ENCODE results near the gene GTF2B. TPM values are rescaled to one million over a fixed set of nuclear protein-coding genes. Genes with fewer than 3 reads are reported as not detected.

GTF2B gene
- total and polyA plus RNA-seq, 2 donors (not counting 1 experiment from before 2014, with no cell fraction given) = 29.2 to 32.0 TPM

DNA sequence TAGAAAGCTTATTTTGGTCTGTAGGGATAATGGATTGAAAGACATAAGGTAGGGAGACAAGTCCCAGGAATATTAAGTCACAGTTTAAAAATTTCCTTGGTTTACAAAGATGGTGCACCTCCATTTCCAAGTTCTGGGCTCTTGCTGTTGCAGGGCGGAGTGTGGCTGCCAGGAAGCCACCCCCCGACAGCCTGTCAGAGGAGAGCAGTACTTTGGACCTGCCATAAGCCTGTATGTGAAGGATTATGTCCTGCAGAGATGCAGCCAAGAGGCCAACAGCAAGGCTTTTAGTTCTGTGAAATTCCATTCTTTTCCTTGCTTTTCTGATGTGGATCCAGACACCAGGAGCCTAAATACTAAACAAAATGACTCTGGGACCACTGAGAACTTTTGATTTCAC, 31.9 kb upstream of the GTF2B start:
- H3K27ac ChIP-seq (ENCODE audit: low read length in 2 of 2) = no peak overlapping the region
- no peak for DNase-seq
- ChIA-PET CTCF (no interaction called here), POLR2A (no interaction called here)
- ATAC-seq (ENCODE audit: low read depth) = no peak
- Mint-ChIP-seq H3K9me3 (ENCODE audit: insufficient read depth) (peaks cover 5% of the 10 kb centered on the region), H3K4me1 (no peaks in the 10 kb centered on the region), H3K27me3 (no peaks in the 10 kb centered on the region), H3K4me3 (no peak overlapping the region), H3K27ac (no peak overlapping the region)
- peaks cover 9 to 22% of the 10 kb centered on the region in 2 experiments for H3K36me3 ChIP-seq (replicated peaks in 1 of 2; ENCODE audit: control extremely low read depth in 1 of 2, control insufficient read depth in 1 of 2, extremely low read depth in 1 of 2, insufficient read depth in 2 of 2, low read length in 1 of 2)
- H3K4me2 ChIP-seq (replicated peaks; ENCODE audit: low read depth, low read length, poor library complexity, severe bottlenecking) = no peak overlapping the region
- no peak overlapping the region for H2AFZ ChIP-seq (ENCODE audit: insufficient read depth, low read depth, low read length, poor library complexity, severe bottlenecking)
- no peaks in the 10 kb centered on the region for H4K20me1 ChIP-seq (ENCODE audit: control insufficient read depth, insufficient read depth, low read length, poor library complexity, severe bottlenecking)
- no peak overlapping the region for H3K9ac ChIP-seq (ENCODE audit: low read length)
- no peaks in the 10 kb centered on the region for H3K27me3 ChIP-seq (replicated peaks in 1 of 4; ENCODE audit: control extremely low read depth in 1 of 4, control insufficient read depth in 3 of 4, insufficient read depth in 4 of 4, low read length in 3 of 4)
- 100% methylated on average over 2 of the region's 2 CpGs for WGBS (ENCODE audit: insufficient coverage)
- H3K4me1 ChIP-seq (ENCODE audit: control insufficient read depth in 2 of 2, insufficient read depth in 2 of 2, low read length in 2 of 2) = no peaks in the 10 kb centered on the region
- TF ChIP-seq EZH2 (IDR thresholded peaks at IDR 0.05; ENCODE audit: borderline replicate concordance, insufficient read depth, low read depth, low read length, poor library complexity, severe bottlenecking) = no peak
- TF ChIP-seq, protein P1, sequence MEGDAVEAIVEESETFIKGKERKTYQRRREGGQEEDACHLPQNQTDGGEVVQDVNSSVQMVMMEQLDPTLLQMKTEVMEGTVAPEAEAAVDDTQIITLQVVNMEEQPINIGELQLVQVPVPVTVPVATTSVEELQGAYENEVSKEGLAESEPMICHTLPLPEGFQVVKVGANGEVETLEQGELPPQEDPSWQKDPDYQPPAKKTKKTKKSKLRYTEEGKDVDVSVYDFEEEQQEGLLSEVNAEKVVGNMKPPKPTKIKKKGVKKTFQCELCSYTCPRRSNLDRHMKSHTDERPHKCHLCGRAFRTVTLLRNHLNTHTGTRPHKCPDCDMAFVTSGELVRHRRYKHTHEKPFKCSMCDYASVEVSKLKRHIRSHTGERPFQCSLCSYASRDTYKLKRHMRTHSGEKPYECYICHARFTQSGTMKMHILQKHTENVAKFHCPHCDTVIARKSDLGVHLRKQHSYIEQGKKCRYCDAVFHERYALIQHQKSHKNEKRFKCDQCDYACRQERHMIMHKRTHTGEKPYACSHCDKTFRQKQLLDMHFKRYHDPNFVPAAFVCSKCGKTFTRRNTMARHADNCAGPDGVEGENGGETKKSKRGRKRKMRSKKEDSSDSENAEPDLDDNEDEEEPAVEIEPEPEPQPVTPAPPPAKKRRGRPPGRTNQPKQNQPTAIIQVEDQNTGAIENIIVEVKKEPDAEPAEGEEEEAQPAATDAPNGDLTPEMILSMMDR (IDR thresholded peaks at IDR 0.05) = no peak
- intact Hi-C loops (cut with micrococcal nuclease) = no loop called here
- peaks cover 0 to 25% (median 6%) of the 10 kb centered on the region in 3 donors for H3K9me3 ChIP-seq (ENCODE audit: control extremely low read depth in 1 of 3, control insufficient read depth in 2 of 3, insufficient read depth in 1 of 3, low read length in 2 of 3)
- no peak overlapping the region for H3K4me3 ChIP-seq (ENCODE audit: control extremely low read depth in 1 of 5, extremely low read depth in 1 of 5, insufficient read depth in 1 of 5, low read depth in 2 of 5, low read length in 4 of 5)
- H3K79me2 ChIP-seq (ENCODE audit: control insufficient read depth, insufficient read depth, low read length) = no peaks in the 10 kb centered on the region

DNA sequence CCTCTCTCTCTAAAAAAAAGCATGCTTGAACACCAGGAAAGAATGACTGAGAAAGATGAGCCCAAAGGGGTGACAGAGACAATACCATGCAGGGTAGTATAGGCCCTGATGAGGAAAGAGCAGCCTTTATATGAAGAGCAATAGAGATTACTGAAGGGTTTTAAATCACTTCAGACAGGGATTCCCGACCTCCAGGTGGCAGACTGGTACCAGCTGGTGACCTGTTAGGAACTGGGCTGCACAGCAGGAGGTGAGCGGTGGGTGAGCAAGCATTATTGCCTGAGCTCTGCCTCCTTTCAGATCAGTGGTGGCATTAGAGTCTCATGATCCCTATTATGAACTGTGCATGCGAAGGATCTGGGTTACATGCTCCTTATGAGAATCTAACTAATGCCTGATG, 30.8 kb upstream of the GTF2B start:
- no peak overlapping the region for H3K4me3 Mint-ChIP-seq
- WGBS (ENCODE audit: insufficient coverage) = 88% methylated on average over 2 of the region's 3 CpGs
- no peak for DNase-seq
- POLR2A ChIA-PET = no interaction called here
- H3K27ac Mint-ChIP-seq = no peak overlapping the region
- Histone ChIP-seq H2AFZ (ENCODE audit: insufficient read depth, low read depth, low read length, poor library complexity, severe bottlenecking) (no peak overlapping the region), H3K9ac (ENCODE audit: low read length) (no peak overlapping the region), H3K4me3 (ENCODE audit: control extremely low read depth in 1 of 5, extremely low read depth in 1 of 5, insufficient read depth in 1 of 5, low read depth in 2 of 5, low read length in 4 of 5) (no peak overlapping the region), H3K4me1 (ENCODE audit: control insufficient read depth in 2 of 2, insufficient read depth in 2 of 2, low read length in 2 of 2) (no peaks in the 10 kb centered on the region), H3K27ac (ENCODE audit: low read length in 2 of 2) (no peak overlapping the region), H3K79me2 (ENCODE audit: control insufficient read depth, insufficient read depth, low read length) (no peaks in the 10 kb centered on the region), H3K4me2 (replicated peaks; ENCODE audit: low read depth, low read length, poor library complexity, severe bottlenecking) (no peak overlapping the region), H3K9me3 (ENCODE audit: control extremely low read depth in 1 of 3, control insufficient read depth in 2 of 3, insufficient read depth in 1 of 3, low read length in 2 of 3) (peaks cover 1 to 31% (median 17%) of the 10 kb centered on the region in 3 donors), H3K36me3 (replicated peaks in 1 of 2; ENCODE audit: control extremely low read depth in 1 of 2, control insufficient read depth in 1 of 2, extremely low read depth in 1 of 2, insufficient read depth in 2 of 2, low read length in 1 of 2) (peaks cover 9 to 19% of the 10 kb centered on the region in 2 experiments), H4K20me1 (ENCODE audit: control insufficient read depth, insufficient read depth, low read length, poor library complexity, severe bottlenecking) (no peaks in the 10 kb centered on the region), H3K27me3 (replicated peaks in 1 of 4; ENCODE audit: control extremely low read depth in 1 of 4, control insufficient read depth in 3 of 4, insufficient read depth in 4 of 4, low read length in 3 of 4) (no peaks in the 10 kb centered on the region)
- ATAC-seq (ENCODE audit: low read depth) = no peak
- H3K9me3 Mint-ChIP-seq (ENCODE audit: insufficient read depth) = peaks cover 8% of the 10 kb centered on the region
- intact Hi-C loops (cut with micrococcal nuclease) = no loop called here
- TF ChIP-seq EZH2 (IDR thresholded peaks at IDR 0.05; ENCODE audit: borderline replicate concordance, insufficient read depth, low read depth, low read length, poor library complexity, severe bottlenecking) = no peak
- TF ChIP-seq, protein P1 (IDR thresholded peaks at IDR 0.05) = no peak
- H3K4me1 Mint-ChIP-seq = no peaks in the 10 kb centered on the region
- no peaks in the 10 kb centered on the region for H3K27me3 Mint-ChIP-seq
- CTCF ChIA-PET = no interaction called here
